Midbrain (tissue), 1 donor: ENCODE data around the gene RCAN2.

Experiments used
- DNase-seq: peaks from one replicate; lab custom pipeline; 2025; lab: John Stamatoyannopoulos, UW

RCAN2 gene

DNA sequence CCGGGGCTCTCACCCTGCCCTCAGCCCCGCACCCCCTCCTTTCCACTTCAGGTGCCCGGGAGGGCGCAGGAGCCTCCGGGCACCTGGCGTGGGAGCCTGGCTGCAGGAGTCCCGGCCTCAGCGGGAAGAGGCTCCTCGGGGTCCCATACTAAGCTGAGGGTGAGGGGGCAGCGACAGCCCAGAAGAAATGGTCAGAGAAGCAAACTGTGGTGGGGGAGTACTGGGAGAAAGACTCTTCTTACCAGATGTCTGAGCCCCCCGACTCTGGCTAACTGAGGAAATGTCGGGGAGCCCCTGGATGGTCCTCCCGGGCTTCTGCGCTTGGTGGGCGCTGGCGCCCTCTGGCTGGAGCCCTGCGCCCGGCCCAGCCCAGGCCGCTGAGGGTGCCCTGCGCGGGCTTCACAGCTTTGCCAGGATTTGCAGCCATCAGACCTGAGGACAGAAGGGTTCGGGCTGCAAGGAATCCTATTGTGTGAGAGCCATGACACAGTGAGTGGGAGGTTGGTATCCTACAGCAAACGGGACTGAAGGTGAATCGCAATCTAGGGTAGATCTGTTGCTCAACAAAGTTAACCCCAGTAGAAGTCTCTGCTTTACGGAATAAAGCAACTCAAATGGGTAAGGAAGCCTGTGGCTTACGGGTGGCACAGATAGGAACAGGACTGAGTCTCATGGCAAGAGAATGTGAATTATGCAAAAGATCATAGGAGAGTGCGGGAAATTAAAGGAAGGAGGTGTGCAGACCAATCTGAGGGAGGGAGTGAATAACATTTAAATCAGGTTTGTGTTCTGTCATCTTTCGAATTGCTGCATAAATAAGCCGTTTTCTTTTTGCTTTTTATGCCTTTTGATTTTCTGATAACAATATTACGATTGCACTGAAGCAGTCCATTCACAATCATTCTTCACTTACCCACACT, 639 bp upstream of the RCAN2 start:
- DNase-seq = peak; percentile 90

DNA sequence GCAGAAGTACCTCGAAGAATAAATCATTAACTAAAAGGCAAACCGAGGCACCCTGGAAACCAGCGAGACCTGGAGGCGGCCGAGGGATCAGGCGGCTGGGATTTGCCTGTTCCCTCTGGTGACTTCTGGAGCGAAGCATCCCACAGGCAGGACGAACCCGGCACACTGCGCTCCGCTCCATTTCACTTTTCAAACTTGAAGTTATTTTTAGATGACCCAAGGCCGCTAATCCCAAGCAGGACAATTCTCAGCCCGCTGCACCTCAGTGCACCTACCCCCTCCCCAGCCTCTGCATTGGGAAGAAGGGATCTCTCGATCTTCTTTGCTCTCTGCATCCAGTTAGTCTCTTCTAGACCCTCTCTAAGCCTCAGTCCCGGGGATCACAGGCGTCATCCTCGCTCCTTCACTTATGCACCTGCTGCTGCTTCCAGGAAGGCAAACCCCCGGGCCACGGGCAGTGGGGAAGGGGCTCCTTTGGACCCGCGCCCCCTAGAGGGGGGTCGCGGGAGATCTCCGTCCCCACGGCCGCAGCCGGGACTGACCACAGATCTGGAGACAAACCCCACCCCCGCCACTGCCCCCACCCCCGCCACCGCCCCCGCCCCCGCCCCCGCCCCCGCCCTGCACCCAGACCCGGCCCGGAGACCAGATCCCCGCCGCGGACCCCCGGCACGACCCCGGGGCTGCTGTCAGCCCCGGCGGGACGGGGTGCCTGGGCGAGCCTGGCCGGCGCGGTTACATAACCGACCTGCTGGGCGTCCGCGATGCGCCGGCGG, 636 bp downstream of the RCAN2 start:
- DNase-seq = peak; percentile 53

DNA sequence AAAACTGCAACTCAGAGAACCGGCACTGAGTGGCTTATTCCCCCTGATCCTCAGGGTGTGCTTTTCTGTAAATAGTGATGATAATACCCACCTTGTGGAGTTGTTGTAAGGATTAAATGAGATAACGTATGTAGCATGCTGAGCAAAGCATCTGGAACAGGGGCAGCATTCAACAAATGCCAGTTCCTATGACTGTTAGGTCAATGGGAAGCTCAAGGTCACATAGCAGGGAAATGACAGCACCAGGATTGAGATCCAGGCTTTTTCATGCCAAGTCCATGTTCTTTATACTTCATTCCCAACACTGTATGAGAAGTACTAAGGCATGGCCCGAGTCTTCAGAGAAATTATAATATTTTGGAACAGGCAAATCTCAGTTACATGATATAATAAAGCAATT, 5.1 kb downstream of the RCAN2 start:
- DNase-seq = no peak

DNA sequence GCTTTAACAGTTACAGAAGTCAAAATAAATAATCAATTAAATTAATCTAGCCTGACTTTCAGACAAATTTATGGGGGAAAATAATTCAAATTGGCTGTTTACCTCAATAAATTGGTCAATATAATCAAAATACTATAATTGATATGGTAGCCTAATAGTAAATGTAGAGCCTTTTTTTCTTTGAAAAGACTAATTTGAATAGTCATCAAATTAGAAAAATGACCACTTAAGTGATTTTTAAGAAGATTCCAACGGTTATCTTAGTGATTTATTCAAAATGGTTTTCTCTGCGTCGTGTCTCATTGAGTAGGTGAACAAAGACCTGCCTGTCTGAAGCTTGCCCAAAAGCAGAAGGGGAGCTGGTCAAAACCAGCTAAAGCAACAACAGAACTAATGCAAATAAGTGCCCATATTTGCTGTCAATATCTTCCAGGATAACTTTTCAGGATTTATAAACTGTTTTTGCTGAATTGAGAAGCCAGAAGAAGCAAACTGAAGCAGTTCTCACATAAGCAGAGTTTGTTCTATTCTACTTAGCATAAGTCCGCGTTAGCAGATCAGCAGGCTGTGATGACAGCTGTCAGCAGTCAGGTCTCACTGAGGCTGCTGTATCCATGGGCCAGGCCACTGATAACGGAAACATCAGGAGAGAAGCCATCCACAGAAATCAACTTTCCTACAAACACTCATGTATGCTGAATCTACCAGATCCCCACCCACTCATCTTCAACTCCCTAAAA, 7.0 kb downstream of the RCAN2 start:
- no peak for DNase-seq

DNA sequence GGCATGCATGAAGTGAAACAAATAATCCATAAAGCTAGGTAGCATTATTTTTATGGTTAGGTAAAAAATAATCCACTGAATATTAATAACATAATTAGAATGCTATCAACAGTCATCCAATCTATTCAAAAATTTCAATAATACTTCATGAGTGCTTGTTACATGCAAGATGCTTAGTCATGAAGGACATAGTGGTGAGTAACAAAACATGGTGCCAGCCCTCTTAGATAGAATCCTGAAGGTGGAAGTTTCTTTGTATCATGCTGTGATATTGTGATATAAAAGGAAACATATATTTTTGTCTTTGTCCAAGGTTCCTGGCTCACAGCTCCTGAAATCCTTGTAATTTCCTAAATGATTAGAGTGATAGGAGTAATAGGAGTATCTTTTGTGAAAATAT, 14.9 kb downstream of the RCAN2 start:
- DNase-seq = no peak

GRCh38 chr6:46473881-46474280, 17.4 kb downstream of the RCAN2 start:
- no peak for DNase-seq

DNA sequence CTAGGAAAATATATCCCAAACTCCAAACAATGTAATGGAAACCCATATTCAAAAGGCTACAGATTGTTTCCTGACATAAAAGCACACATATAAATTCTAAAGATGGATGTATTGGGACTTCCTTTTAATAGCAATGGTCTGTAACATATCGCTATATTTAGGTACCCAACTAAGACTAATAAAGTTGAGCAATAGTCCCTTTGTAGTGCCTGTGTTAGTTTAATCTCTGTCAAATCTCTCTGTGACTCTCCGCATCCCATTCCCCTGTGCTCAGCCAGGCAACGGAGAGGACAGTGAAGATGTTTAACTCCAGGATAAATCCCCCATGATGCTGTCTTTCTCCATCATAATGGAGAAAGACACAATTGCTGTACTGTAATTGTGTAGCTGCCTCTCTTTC, 19.0 kb downstream of the RCAN2 start:
- no peak for DNase-seq

DNA sequence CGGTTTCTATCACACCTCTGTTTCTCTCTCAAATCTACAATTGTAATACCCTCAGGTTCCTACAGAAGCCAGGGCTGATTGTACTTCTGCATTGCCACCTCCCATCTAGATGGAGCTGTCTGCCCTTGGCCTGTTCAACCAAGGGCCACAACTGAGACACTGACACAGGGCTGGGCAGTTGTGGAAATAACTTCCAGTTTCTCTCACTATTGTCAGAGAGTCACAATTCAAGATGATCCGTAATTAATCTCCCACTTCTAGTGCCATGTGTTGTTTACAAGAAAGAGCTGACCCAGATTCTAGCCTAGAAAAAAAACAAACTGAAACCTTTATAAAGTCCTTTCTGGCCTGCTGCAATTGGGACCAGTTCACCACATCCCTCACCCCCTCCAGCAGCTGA, 22.2 kb downstream of the RCAN2 start:
- DNase-seq = peak; percentile 15

DNA sequence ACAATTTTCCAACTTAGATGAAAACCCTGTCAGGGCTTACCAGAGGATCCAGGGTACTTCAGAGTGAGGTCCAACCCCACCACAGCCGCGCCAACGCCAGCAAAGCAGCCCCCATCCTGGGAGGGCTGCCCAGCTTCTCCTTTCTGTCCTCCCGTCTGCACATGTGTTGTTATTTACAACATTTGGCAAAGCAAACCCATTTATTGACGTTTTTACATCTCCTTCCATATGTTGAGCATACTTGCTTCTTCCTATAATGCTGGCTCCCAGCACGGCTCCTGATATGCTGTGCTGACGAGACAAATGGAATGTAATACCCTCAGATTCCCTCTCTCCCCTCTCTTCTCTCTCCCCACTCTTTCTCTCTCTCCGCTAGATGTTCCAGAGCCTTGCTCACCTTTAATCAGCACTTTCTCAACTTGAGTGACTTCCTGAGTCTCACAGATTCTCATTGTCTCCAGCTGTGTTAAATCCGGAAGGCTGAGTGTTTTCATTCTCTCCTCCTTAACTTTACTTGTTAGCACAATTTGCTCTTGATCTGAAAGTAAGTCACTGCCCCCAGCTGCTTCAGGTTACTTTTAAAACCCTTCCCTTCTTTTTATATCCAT, 22.7 kb downstream of the RCAN2 start:
- DNase-seq = no peak

DNA sequence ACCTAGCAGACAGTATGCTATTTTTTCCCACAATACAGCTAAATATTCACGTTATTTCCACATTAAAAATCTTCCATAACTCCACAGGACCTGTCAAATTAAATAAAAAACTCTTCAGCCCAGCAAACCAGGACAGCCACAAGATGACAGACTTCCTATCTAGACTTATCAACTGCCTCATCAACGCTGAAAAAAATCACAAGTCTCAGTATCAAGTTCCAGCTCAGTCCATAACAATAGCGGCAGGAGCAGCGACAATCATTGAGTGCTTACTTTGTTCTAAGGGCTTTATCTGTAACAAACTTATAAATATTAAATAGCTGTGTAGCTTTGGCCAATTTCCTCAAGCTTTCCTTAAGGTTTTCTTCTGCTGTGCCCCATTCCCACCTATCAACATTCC, 24.7 kb downstream of the RCAN2 start:
- DNase-seq = no peak

- DNase-seq = no peak
Measured at GRCh38 chr6:46465294-46466165, 25.7 kb downstream of the RCAN2 start.

- no peak for DNase-seq
Measured at GRCh38 chr6:46456297-46456696, 35.0 kb downstream of the RCAN2 start.

DNA sequence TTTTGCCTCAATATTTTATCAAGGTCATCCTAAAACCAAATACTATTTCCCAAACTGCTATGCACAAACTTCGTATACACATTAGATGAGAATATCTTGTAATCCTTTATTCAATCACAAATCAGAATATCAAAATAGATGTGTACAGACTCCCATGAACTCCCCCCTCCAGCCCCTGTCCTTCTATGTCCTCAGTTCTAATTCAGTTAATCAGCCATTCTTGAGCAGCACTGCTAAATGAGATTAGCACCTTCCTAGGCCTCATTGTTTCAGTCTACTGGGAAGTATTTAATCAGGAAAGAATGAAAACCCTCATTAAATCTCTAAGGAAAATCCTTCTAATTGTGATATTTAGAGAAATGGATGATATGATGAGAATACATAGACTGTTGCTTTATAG, 36.6 kb downstream of the RCAN2 start:
- DNase-seq = no peak

DNA sequence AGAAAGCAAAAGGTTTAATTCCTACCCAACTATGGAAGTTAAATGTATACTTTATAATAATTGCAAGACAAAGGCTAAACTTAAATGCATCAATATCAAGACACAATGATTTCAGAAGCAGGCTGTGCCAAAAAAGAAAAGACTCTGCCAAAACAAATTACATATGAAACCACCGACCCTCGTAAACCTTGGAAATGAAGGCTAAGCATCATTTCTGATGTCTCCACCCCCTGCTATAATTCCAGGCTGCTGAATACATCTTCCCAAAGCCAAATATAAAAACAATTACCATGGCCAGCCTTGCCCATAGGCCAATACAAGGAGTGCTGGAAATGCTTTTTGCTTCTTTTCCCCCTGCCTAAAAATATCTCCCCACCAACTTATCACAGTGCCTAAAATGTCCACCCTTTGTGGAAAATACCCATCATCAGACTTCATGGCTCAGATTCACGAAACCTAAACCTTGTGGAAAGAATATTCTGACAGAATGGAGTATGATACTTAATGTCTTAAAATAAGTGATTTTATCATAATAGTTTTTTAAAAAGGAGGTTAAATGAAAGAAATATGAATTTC, 37.4 kb downstream of the RCAN2 start:
- DNase-seq = no peak

GRCh38 chr6:46453216-46453615, 38.0 kb downstream of the RCAN2 start:
- DNase-seq = no peak

DNA sequence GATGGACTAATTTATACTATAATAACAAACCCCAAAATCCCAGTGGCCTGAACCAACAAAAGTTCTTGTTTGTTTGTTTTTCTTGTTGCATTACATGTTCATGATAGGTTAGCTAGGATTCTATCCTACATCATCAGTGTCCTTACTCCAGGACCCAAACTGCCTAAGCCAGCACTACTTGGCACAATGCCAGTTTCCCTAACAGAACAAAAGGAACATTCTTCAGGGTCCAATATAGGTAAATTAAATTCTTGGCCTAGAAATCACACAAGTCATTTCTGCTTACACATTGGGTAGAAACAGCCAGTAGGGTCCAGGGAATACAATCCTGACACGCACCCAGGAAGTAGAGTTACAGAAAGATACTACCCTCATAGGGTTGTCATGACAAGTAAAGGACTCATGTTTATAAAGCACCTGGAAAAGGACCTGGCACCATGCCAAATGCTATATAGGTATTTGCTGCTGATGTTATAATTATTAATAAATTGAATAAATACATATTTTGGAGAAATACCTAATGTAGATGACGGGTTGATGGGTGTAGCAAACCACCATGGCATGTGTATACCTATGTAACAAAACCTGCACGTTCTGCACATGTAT, 38.8 kb downstream of the RCAN2 start:
- no peak for DNase-seq

DNA sequence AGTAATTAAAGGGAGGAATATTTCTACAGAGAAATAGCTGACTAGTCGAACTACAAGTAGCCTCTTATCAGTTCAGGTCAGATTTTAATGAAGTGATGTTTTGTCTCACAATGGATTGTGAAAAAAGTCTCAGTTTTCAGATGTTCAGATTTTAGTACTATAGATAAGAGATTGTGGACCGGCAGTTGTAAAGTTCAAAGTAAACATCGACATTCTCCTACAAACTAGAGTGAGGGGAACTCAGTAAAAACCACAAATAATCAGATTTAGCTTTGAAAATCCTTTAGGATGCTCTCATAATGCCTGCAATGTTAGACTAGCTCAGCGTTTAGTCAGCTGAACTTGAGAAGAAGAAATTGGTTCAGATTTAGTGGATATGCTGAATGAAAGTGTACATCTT, 39.9 kb downstream of the RCAN2 start:
- no peak for DNase-seq

DNA sequence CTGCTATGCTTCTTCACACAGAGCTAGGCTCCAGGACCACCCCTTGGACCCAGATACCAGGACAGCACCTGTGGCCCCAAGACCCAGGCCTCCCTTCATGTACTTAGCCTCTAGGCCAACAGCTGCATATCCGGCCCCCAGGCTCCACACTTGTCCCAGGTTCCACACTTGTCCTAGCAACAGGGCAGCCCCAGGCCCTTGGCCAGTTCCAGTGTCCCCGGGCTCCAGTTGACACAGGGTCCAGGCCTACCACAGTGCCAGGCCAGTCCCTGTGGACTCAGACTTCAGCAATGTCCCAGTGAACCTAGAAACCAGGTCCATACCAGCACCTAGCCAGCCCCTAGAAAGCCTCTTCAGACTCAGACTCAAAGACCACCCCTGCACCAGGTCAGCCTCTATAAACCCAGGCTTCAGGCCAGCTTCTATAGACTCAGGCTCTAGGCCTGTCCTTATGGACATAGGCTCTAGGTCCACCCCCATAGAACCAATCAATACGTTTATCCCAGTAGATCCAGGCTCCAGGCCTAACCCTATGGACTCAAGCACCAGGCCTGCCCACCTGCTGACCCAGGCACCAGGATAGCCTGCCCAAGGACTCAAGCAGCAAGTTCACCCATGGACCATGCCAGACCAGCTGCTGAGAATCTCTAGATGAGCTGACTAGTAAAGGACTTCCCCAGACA, 46.3 kb downstream of the RCAN2 start:
- DNase-seq = no peak

DNA sequence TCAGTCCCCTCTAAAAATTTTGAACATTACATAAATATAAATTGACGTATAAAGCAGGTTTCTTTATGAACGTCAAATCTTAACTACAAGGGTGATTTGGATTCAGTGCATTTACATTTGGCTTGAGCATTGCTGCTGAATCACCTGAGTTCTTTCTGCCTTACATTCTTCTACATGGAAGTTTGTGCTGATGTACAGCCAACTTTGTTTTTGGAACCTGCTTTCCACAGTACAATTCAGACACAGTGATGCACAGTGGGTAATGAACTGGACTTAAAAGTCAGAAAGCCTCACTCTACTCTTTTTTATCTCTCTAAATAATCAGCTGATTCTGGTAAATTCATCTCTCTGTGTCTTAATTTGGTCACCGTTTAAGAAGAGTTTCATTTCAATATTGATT, 47.6 kb downstream of the RCAN2 start:
- no peak for DNase-seq

DNA sequence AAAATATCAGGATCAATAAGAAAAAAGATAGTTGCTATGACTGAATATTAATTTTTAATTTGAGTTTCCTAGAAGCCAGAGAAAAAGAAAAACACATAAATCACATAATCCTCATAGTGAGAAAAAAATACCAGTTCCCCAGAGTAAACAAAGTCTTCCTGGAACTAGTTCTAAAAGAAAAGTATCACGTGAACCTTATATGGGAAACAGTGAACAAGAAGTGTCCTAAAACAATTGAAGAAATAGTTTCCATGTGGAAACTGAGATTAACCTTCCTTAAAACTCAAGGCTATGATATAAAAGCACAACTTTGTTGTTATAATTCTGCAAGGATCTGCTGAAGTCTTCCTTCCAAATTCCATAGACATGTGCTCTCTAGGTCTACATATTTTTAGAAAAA, 50.6 kb downstream of the RCAN2 start:
- no peak for DNase-seq
